ENCODE measurements around the gene ARHGAP27.
"Not testable (repeated sequence)": the region's sequence is repeated elsewhere in the genome, so short reads cannot be mapped to it uniquely, and the experiment has no call there.

ARHGAP27 gene

GRCh38 chr17:45448483-45448882 lies 15.8 kb upstream of the ARHGAP27 start:
- in situ Hi-C loops (cut with MboI; ENCODE audit: low pct_unique_long_range_greater_than_20kb, low sequenced_read_pairs); DNase-seq: not testable (repeated sequence)

GRCh38 chr17:45448066-45448465 lies 15.4 kb upstream of the ARHGAP27 start:
- in situ Hi-C loops (cut with MboI; ENCODE audit: low pct_unique_long_range_greater_than_20kb, low sequenced_read_pairs); DNase-seq: not testable (repeated sequence)

GRCh38 chr17:45447650-45448049 lies 15.0 kb upstream of the ARHGAP27 start:
- DNase-seq; in situ Hi-C loops (cut with MboI; ENCODE audit: low pct_unique_long_range_greater_than_20kb, low sequenced_read_pairs): not testable (repeated sequence)

GRCh38 chr17:45446872-45447625 lies 14.4 kb upstream of the ARHGAP27 start:
- in situ Hi-C loops (cut with MboI; ENCODE audit: low pct_unique_long_range_greater_than_20kb, low sequenced_read_pairs); DNase-seq: not testable (repeated sequence)

- DNase-seq, result peak; percentile 59
- in situ Hi-C loops (cut with MboI; ENCODE audit: low pct_unique_long_range_greater_than_20kb, low sequenced_read_pairs), result not testable (repeated sequence)
Measured at GRCh38 chr17:45445901-45446743, 13.5 kb upstream of the ARHGAP27 start.

GRCh38 chr17:45444856-45445820 lies 12.5 kb upstream of the ARHGAP27 start:
- in situ Hi-C loops (cut with MboI; ENCODE audit: low pct_unique_long_range_greater_than_20kb, low sequenced_read_pairs); DNase-seq: not testable (repeated sequence)

GRCh38 chr17:45444301-45444700 lies 11.6 kb upstream of the ARHGAP27 start:
- in situ Hi-C loops (cut with MboI; ENCODE audit: low pct_unique_long_range_greater_than_20kb, low sequenced_read_pairs); DNase-seq: not testable (repeated sequence)

GRCh38 chr17:45443371-45444260 lies 10.9 kb upstream of the ARHGAP27 start:
- in situ Hi-C loops (cut with MboI; ENCODE audit: low pct_unique_long_range_greater_than_20kb, low sequenced_read_pairs); DNase-seq: not testable (repeated sequence)

- no peak for DNase-seq
- in situ Hi-C loops (cut with MboI; ENCODE audit: low pct_unique_long_range_greater_than_20kb, low sequenced_read_pairs), result no loop called here
Measured at GRCh38 chr17:45441526-45442310, 9.0 kb upstream of the ARHGAP27 start.

GRCh38 chr17:45440839-45441515 lies 8.3 kb upstream of the ARHGAP27 start:
- in situ Hi-C loops (cut with MboI; ENCODE audit: low pct_unique_long_range_greater_than_20kb, low sequenced_read_pairs); DNase-seq: not testable (repeated sequence)

GRCh38 chr17:45440161-45440778 lies 7.6 kb upstream of the ARHGAP27 start:
- DNase-seq, result no peak
- in situ Hi-C loops (cut with MboI; ENCODE audit: low pct_unique_long_range_greater_than_20kb, low sequenced_read_pairs), result no loop called here

- in situ Hi-C loops (cut with MboI; ENCODE audit: low pct_unique_long_range_greater_than_20kb, low sequenced_read_pairs), result no loop called here
- DNase-seq, result no peak
Measured at GRCh38 chr17:45438931-45439610, 6.4 kb upstream of the ARHGAP27 start.

- in situ Hi-C loops (cut with MboI; ENCODE audit: low pct_unique_long_range_greater_than_20kb, low sequenced_read_pairs), result no loop called here
- DNase-seq, result no peak
Measured at GRCh38 chr17:45437465-45438283, 5.0 kb upstream of the ARHGAP27 start.

- DNase-seq, result no peak
- in situ Hi-C loops (cut with MboI; ENCODE audit: low pct_unique_long_range_greater_than_20kb, low sequenced_read_pairs), result no loop called here
Measured at GRCh38 chr17:45436625-45437464, 4.2 kb upstream of the ARHGAP27 start.
